Activated T-cell treated with anti-CD3 and anti-CD28 coated beads, Interleukin-2, amount 50 U/mL, for 1 hour (primary cell): ENCODE results near the gene ZNF512B.
"Not testable (repeated sequence)": the region's sequence is repeated elsewhere in the genome, so short reads cannot be mapped to it uniquely, and the experiment has no call there.

ENCODE experiments used
- DNase-seq: peaks from one replicate; pipeline ENCODE4 v3.0.0-alpha.2; 2020

Gene ZNF512B

DNA sequence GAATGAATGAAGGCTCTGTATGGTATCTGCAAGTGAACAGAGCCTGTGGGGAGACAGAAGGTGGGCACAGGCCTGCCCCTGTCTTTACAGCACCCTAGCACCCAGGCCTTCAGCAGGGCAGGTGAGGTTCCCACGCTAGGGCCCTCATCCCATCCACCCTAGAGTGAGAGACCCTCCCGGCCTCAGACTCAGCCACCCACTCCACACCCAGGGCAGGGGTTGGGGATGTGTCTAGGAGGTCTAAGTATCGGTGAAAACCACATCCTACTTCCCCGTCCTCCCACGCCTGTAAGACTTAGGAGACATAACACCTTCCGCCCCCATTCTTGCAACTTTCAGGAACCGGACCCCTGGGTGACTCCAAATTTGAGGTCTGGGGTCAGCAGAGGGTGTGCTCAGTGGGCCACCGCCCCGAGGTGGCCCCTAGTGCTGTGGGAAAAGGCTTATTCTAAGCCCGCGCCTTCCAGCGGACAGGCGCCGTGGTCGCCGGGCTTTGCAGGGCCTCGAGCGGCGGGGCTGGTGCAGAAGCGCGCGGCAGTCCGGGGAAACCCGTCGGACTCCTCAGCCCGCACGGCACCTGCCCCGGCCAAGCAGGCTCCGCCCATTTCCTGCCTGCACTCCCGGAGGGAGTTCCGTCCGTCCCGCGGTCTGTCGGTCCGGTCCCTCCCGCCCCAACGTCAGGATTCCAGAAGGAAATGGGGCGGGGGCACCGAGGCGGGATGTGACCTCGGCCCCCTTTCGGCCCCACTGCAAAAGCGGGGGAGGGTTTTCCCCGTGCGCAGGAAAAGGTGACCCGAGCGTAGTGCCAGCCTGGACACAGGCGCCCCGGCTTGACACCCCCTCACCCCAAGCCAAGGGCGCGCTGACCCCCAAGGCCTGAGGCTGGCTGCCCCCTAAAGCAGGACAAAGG, 8.8 kb upstream of the ZNF512B start:
- peak; percentile 48 for DNase-seq

DNA sequence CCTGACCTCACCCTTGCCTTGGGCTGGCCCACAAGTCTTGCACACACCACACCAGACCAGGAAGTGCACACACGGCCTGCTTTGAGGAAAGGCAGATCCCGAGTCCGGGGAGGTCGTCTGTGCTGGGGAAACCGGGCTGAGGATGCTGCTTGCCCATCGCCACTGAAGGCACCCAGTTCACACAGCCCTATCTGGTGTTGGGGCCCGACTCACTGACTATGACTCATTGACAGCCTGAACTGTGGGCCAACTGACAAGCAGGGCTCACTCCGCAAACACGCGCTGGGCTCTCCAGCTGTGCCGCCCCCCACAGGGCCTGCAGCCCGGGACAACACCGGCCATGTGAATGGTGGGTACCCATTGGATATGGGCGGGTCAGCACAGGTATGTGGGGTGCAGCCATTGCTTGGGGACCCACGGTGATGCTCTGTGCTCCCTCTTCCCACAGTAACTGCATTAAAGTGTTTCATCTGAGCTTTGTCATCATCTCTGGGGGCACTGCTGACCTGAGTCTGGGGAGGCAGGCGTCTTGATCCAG, 8.1 kb upstream of the ZNF512B start:
- peak; percentile 63 for DNase-seq

DNA sequence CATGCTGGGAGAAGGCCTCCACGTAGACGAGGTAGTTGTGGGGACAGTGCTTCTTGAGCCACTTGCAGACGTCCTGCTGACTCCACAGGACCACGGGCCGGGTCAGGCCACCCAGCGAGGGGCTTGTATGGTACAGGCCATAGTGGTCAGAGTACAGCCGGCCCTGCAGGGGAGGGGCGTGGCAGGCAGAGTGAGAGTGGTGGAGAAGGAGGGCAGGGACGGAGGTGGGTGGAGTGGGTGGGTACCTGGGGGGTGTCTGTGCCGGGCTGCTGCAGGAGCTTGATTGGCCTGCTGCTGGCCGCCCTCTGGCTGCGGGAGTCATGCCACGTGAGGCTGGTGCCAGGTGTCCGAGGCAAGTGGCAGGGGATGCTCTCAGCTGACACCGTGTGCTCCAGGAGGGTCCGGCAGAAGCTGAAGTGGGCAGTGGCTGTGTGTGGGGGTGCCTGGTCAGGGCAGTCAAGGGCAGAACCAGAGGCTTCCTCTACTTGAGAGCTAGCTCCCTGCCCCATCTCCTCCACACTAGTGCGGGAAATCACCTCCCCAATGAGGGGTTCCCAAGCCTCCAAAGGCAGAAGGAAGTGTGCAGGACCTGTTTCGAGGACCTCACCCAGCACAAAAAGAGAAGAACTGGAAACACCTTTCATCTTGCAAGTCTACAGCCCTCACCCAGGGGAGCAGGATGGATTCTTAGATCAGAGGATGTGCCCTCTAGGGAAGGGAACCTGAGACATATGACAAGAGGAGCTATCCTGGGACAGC, 7.4 kb upstream of the ZNF512B start:
- DNase-seq: peak; percentile 21

GRCh38 chr20:63976511-63976910, 6.8 kb upstream of the ZNF512B start:
- not testable (repeated sequence) for DNase-seq

- DNase-seq: peak; percentile 17
These were observed 4.9 kb upstream of the ZNF512B start for GRCh38 chr20:63974402-63975200.

DNA sequence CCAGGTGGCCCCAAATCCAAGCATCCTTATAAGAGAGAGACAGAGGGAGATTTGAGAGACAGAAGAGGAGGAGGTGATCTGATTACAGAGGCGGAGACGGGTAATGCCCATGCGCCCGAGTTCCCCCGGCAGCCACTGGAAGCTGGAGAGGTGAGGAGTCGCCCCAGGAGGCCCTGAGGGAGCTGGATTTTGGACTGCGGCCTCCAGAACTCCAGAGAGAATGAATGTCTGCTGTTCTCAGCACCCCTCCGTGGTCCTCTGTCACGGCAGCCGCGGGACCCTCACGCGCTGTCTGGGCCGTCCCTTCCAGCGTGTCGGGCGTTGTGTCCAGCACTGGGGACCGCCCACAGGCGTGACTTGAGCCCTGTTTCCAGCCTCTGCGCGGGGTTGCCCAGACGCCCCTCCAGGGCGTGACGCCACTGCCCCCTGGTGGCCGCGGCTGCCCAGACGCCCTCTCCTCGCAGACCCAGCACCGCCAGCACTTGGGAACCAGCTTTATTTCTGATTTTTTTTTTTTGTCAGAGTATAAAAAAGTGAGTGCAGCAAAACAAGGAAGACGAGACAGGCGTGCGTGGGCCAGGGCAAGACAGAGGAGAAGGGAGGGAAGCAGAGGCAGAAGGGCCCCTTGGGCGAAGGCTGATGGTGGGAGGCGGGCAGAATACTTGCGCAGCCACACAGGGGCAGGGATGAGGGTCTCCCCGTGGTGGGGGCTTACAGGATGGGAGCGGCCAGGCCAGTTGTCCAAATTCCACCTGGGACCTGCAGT, 4.1 kb upstream of the ZNF512B start:
- peak; percentile 85 for DNase-seq

- DNase-seq: no peak
These were observed 3.4 kb upstream of the ZNF512B start for GRCh38 chr20:63973160-63973479.

GRCh38 chr20:63972312-63973159, 2.8 kb upstream of the ZNF512B start:
- no peak for DNase-seq

DNA sequence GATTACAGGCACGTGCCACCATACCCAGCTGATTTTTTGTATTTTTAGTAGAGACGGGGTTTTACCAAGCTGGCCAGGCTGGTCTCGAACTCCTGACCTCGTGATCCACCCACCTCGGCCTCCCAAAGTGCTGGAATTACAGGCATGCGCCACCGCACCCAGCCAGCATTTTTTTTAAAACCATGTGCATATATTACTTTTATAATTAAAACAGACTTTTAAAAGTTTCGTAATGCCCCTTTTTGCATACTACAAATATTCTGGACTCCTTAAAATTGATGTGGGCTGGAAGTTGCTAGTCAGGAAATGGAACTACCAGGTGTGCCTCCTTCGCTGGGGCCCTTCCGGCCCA, 2.2 kb upstream of the ZNF512B start:
- not testable (repeated sequence) for DNase-seq

DNA sequence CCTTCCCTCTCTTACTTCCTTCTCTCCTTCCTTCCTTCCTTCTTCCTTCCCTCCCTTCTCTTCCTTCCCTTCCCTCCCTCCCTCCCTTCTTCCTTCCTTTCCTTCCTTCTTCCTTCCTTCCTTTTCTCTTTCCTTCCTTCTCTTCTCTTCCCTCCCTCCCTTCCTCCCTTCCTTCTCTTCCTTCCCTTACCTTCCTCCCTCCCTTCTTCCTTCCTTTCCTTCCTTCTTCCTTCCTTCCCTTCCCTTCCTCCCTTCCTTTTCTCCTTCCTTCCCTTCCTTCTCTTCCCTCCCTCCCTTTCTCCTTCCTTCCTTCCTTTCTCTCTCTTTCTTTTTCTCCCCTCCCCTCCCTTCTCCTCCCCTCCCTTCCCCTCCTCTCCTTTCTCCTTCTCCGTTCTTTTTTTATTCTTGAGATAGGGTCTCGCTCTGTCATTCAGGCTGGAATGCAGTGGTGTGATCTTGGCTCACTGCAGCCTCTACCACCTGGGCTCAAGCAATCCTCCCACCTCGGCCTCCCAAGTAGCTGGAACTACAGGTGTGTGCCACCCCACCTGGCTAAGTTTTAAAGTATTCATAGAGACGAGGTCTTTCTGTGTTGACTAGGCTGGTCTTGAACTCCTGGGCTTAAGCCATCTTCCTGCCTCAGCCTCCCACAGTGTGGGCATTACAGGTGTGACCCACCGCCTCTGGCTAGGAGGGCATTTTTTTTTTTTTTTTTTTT, 1.1 kb upstream of the ZNF512B start:
- DNase-seq: no peak

DNA sequence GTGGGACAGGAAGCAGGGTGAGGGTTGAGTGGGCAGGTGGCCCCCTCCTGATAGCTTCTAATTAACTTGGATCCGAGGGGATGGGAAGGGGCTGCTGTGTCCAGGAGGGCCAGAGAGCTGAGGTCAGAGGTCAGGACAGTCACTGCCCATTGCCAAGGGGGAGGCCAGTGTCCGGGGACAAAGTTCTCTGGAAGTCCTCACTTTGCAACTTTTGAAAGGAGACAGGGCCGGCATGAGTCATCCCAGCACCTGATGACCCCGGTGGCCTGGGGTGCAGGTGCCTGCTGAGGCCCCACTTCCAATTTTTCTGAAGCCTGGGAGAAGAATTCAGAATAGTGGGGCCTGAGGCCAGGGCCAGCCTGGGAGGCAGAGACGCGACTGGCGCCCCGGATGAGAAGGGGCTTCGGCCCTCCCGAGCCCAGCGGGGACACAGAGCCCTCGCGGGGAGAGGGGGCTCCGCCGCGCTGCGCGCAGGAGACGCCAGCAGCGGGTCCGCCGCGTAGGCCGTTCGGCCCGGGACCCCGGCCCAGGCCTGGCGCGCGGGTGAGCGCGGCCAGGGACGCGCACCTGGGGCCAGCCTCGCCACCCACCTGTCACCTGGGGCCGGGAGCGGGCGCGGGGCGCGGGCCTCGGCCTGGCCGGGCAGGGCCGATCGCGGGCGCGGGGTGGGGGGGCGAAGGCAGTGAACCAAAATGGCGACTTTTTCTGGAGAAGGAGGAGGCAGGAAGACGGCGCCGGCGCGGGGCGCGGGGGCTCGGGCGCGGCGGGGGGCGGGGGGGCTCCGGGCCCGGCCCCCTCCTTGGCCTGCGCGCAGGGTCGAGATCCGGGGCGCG, 586 bp downstream of the ZNF512B start:
- DNase-seq: peak; percentile 61

DNA sequence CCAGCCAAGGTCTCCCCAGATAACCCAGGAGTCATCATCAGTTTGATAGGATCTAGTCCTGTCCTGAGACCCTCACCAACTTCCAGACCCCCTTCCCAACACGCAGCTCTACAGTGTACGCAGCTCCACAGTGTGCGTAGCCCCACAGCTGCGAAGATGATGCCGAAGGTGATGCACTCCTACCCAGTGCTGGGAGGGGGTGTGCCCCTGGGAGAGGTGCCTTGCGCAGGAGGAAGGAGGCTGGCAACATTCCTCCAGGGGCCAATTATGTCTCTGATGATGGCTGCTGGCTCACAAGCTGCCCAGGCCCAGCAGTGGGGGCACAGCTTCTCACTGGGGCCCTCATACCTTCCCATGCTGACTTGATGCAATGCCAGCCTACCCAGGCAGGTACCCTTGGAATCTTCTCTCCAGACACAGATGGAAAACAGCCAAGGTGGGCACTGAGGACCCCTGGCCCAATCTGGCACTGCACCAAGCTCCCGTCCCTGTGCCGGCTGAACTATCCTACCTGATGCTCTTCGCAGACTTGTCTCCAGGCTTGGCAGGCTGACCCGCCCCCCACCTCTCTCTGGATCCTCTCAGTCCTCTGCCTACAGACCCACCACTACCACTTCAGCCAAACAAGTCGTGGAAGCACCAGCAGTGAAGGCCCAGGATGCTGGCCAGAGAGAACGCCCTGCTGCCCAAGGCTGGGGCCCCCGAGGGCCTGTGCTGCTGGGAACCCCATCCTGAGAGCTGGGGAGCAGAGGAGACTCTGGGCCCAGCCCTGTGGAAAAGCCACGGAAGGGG, 1.4 kb downstream of the ZNF512B start:
- DNase-seq: peak; percentile 25

- DNase-seq: no peak
These were observed 2.2 kb downstream of the ZNF512B start for GRCh38 chr20:63967330-63968135.

GRCh38 chr20:63966944-63967322, 2.8 kb downstream of the ZNF512B start:
- DNase-seq: no peak

- no peak for DNase-seq
These were observed 3.4 kb downstream of the ZNF512B start for GRCh38 chr20:63966172-63966943.

DNA sequence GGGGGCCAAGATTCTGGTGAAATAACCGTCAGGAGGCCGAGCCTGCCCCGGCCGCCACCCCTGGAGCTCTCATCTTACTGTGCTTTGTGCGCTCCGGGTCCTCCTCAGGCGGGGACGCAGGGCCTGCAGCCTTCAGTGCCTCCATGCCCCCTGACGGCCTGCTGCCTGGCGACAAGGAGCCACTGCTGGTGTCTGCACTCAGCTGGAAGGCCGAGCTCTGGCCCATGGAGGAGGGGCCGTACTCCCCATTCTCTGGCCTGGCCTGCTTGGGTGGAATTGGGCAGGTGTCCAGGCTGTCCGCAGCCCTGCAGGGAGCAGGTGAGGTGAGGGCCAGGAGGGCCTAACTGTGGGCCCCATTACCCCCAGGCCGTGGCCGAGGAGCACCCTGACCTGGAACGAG, 5.3 kb downstream of the ZNF512B start:
- no peak for DNase-seq

GRCh38 chr20:63963784-63964301, 5.9 kb downstream of the ZNF512B start:
- DNase-seq: no peak
